Rectal smooth muscle tissue (tissue), 1 donor: ENCODE data around the gene ETV5.

ENCODE experiments used
- H3K27ac ChIP-seq: one replicate; pipeline ENCODE4 v1.7.0; 2013; ENCODE audit warnings: low read depth, low read length, inconsistent platforms
- H3K27me3 ChIP-seq: one replicate; pipeline ENCODE4 v1.7.0; 2013; ENCODE audit warnings: low read length; ENCODE audit not compliant: control insufficient read depth, insufficient read depth
- H3K36me3 ChIP-seq: one replicate; pipeline ENCODE4 v1.7.0; 2013; ENCODE audit warnings: low read length; ENCODE audit not compliant: control insufficient read depth, insufficient read depth
- H3K4me1 ChIP-seq: one replicate; pipeline ENCODE4 v1.7.0; 2013; ENCODE audit warnings: low read length; ENCODE audit not compliant: control insufficient read depth, insufficient read depth
- H3K4me3 ChIP-seq: one replicate; pipeline ENCODE4 v1.7.0; 2013; ENCODE audit warnings: low read length
- H3K9ac ChIP-seq: one replicate; pipeline ENCODE4 v1.7.0; 2013; ENCODE audit warnings: low read length

Gene ETV5

GRCh38 chr3:186118692-186119091 is 9.8 kb upstream of the ETV5 start:
- H3K4me1 ChIP-seq: no peaks in the 10 kb centered on the region
- no peak overlapping the region for H3K9ac ChIP-seq
- H3K27me3 ChIP-seq: peaks cover 5% of the 10 kb centered on the region
- H3K27ac ChIP-seq: no peak overlapping the region
- H3K4me3 ChIP-seq: no peak overlapping the region
- no peaks in the 10 kb centered on the region for H3K36me3 ChIP-seq

GRCh38 chr3:186117521-186118134 is 8.7 kb upstream of the ETV5 start:
- H3K27me3 ChIP-seq: peaks cover 5% of the 10 kb centered on the region
- no peak overlapping the region for H3K4me3 ChIP-seq
- H3K36me3 ChIP-seq: no peaks in the 10 kb centered on the region
- H3K27ac ChIP-seq: no peak overlapping the region
- H3K4me1 ChIP-seq: no peaks in the 10 kb centered on the region
- H3K9ac ChIP-seq: no peak overlapping the region

GRCh38 chr3:186115239-186115996 is 6.5 kb upstream of the ETV5 start:
- Histone ChIP-seq H3K27ac (no peak overlapping the region), H3K4me3 (no peak overlapping the region), H3K27me3 (peaks cover 14% of the 10 kb centered on the region), H3K36me3 (no peaks in the 10 kb centered on the region), H3K4me1 (peaks cover 2% of the 10 kb centered on the region), H3K9ac (no peak overlapping the region)

- Histone ChIP-seq H3K27me3 (peaks cover 17% of the 10 kb centered on the region), H3K27ac (no peak overlapping the region), H3K4me1 (peaks cover 11% of the 10 kb centered on the region), H3K4me3 (peak overlapping the region; percentile 71), H3K36me3 (no peaks in the 10 kb centered on the region), H3K9ac (no peak overlapping the region)
Observed at GRCh38 chr3:186110975-186111974, 2.4 kb upstream of the ETV5 start.

GRCh38 chr3:186109897-186110803 is 1.3 kb upstream of the ETV5 start:
- Histone ChIP-seq H3K4me3 (peak overlapping the region; percentile 71), H3K9ac (peak overlapping the region; percentile 1), H3K27ac (peak overlapping the region; percentile 48), H3K36me3 (no peaks in the 10 kb centered on the region), H3K27me3 (peaks cover 20% of the 10 kb centered on the region), H3K4me1 (peaks cover 11% of the 10 kb centered on the region)

- Histone ChIP-seq H3K27me3 (peaks cover 15% of the 10 kb centered on the region), H3K4me3 (peak overlapping the region; percentile 70), H3K36me3 (no peaks in the 10 kb centered on the region), H3K27ac (peak overlapping the region; percentile 67), H3K4me1 (peaks cover 11% of the 10 kb centered on the region), H3K9ac (no peak overlapping the region)
Observed at GRCh38 chr3:186108106-186108940, 566 bp downstream of the ETV5 start.

- no peaks in the 10 kb centered on the region for H3K36me3 ChIP-seq
- H3K4me1 ChIP-seq: peaks cover 11% of the 10 kb centered on the region
- H3K9ac ChIP-seq: no peak overlapping the region
- H3K27ac ChIP-seq: no peak overlapping the region
- H3K27me3 ChIP-seq: peaks cover 15% of the 10 kb centered on the region
- H3K4me3 ChIP-seq: peak overlapping the region; percentile 70
Observed at GRCh38 chr3:186107215-186108105, 1.4 kb downstream of the ETV5 start.

- H3K27ac ChIP-seq: no peak overlapping the region
- peaks cover 10% of the 10 kb centered on the region for H3K4me1 ChIP-seq
- no peaks in the 10 kb centered on the region for H3K36me3 ChIP-seq
- no peak overlapping the region for H3K9ac ChIP-seq
- no peak overlapping the region for H3K4me3 ChIP-seq
- H3K27me3 ChIP-seq: peaks cover 8% of the 10 kb centered on the region
Observed at GRCh38 chr3:186105543-186105942, 3.3 kb downstream of the ETV5 start.

- no peaks in the 10 kb centered on the region for H3K36me3 ChIP-seq
- no peak overlapping the region for H3K27ac ChIP-seq
- H3K4me3 ChIP-seq: no peak overlapping the region
- no peaks in the 10 kb centered on the region for H3K4me1 ChIP-seq
- H3K27me3 ChIP-seq: peaks cover 3% of the 10 kb centered on the region
- no peak overlapping the region for H3K9ac ChIP-seq
Observed at GRCh38 chr3:186102687-186103086, 6.2 kb downstream of the ETV5 start.

- Histone ChIP-seq H3K27me3 (no peaks in the 10 kb centered on the region), H3K4me1 (no peaks in the 10 kb centered on the region)
Observed at GRCh38 chr3:186100398-186100797, 8.5 kb downstream of the ETV5 start.

More at GRCh38 chr3:186100398-186100797, 8.5 kb downstream of the ETV5 start:
- no peak overlapping the region for H3K4me3 ChIP-seq
- no peak overlapping the region for H3K9ac ChIP-seq
- H3K36me3 ChIP-seq: no peaks in the 10 kb centered on the region
- no peak overlapping the region for H3K27ac ChIP-seq
